ENCODE results near the gene GLS.
A peak's percentile ranks its signal among the peaks of the same experiment; 100 is the strongest.
"Not testable (repeated sequence)": the region's sequence is repeated elsewhere in the genome, so short reads cannot be mapped to it uniquely, and the experiment has no call there.

The GLS gene

DNA sequence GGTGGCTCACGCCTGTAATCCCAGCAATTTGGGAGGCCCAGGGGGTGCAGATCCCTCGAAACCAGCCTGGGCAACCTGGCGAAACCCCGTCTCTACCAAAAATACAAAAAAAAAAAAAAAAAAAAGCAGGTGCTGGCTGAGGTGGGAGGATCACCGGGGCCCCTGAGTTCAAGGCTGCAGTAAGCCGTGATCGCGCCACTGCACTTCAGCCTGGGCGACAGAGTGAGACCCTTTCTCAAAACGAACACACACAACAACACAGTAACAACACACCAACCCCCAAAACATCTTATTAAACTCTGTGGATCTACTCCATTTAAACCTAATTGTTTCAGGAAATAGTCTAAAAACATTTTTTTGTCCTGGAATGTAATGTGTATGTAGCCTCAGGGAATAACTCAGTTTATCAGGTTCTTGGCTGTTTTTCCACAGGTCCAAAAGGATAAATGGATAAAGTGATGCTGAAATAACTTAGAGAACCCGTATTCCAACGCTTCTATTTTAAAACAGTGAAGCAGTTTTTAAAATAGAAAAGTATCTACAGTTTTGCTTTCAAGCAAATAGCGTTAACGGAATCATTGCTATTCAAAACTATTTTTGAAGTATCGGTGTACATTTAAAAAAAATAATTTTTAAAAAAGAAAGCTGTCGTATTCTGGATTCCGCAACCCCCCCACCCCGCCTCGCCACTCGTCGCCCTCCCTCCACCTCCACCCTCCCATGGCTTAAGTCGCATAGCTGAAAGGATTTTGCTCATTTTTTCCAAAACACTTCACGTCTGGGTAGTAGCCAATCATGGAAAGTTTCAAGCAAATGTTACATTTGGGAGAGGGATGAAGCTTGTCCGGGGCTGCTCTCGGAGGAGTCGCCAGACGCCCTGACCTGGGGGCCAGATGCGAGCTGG is 895 bp upstream of the GLS start:
- no peak for DNase-seq
- in situ Hi-C loops (cut with HindIII; ENCODE audit: low pct_ligation_motif_present, low pct_unique_long_range_greater_than_20kb, low sequenced_read_pairs) = no loop called here

DNA sequence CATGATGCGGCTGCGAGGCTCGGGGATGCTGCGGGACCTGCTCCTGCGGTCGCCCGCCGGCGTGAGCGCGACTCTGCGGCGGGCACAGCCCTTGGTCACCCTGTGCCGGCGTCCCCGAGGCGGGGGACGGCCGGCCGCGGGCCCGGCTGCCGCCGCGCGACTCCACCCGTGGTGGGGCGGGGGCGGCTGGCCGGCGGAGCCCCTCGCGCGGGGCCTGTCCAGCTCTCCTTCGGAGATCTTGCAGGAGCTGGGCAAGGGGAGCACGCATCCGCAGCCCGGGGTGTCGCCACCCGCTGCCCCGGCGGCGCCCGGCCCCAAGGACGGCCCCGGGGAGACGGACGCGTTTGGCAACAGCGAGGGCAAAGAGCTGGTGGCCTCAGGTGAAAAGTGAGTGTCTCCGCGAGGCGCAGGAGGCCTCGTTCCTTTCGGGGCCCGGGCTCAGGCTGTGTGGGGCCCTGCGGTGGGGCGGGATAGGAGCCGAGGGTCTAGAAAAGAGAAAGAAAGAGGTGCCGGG is 520 bp downstream of the GLS start:
- no peak for DNase-seq
- in situ Hi-C loops (cut with HindIII; ENCODE audit: low pct_ligation_motif_present, low pct_unique_long_range_greater_than_20kb, low sequenced_read_pairs) = no loop called here

DNA sequence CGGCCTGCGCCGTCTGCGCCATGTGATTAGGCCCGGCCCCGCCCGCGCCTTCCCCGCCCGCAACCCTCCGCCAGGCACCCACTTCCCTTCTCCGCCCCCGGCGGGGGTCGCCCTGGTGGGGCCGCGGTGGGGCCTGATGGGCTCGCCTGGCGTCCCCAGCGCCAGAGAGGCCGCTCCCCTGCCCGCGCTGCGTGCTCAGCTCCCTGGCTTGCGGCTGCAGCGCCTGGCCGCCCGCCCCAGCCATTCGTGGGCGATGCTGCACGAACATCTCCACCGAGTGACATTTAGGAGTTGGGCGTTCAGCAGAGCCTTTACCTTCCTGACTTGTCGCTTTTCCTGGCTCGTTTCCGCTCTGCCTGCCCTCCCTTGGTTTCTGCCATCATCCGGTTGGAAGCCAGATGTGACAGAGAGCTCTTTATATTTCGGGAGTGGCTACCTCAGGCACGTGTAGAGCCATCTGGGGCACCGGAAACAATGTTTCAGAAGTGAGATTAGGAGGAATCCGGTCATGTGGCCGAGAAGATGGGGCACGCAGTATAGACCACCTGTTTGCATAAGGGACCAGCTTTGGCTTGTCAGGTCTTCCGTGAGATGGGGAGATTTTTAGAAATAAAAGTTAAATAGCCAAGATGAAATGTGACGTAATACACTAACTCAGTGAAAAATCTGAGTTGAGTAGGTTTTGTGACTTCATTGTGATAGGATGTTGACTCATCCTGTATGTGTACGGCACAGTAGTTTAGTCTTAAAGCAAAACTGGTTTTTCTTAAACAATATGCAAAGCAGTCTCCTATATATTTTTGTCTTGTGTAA is 1.2 kb downstream of the GLS start:
- in situ Hi-C loops (cut with HindIII; ENCODE audit: low pct_ligation_motif_present, low pct_unique_long_range_greater_than_20kb, low sequenced_read_pairs) = no loop called here
- DNase-seq = peak; percentile 75

GRCh38 chr2:190882411-190882766 is 1.8 kb downstream of the GLS start:
- no peak for DNase-seq
- in situ Hi-C loops (cut with HindIII; ENCODE audit: low pct_ligation_motif_present, low pct_unique_long_range_greater_than_20kb, low sequenced_read_pairs) = no loop called here

GRCh38 chr2:190882856-190883582 is 2.4 kb downstream of the GLS start:
- peak; percentile 45 for DNase-seq
- in situ Hi-C loops (cut with HindIII; ENCODE audit: low pct_ligation_motif_present, low pct_unique_long_range_greater_than_20kb, low sequenced_read_pairs) = no loop called here

- DNase-seq; in situ Hi-C loops (cut with HindIII; ENCODE audit: low pct_ligation_motif_present, low pct_unique_long_range_greater_than_20kb, low sequenced_read_pairs): not testable (repeated sequence)
Observed at GRCh38 chr2:190885844-190886243, 5.2 kb downstream of the GLS start.

GRCh38 chr2:190887089-190887488 is 6.5 kb downstream of the GLS start:
- DNase-seq = peak; percentile 84
- in situ Hi-C loops (cut with HindIII; ENCODE audit: low pct_ligation_motif_present, low pct_unique_long_range_greater_than_20kb, low sequenced_read_pairs) = no loop called here

GRCh38 chr2:190888449-190888848 is 7.8 kb downstream of the GLS start:
- peak; percentile 20 for DNase-seq
- in situ Hi-C loops (cut with HindIII; ENCODE audit: low pct_ligation_motif_present, low pct_unique_long_range_greater_than_20kb, low sequenced_read_pairs) = no loop called here

DNA sequence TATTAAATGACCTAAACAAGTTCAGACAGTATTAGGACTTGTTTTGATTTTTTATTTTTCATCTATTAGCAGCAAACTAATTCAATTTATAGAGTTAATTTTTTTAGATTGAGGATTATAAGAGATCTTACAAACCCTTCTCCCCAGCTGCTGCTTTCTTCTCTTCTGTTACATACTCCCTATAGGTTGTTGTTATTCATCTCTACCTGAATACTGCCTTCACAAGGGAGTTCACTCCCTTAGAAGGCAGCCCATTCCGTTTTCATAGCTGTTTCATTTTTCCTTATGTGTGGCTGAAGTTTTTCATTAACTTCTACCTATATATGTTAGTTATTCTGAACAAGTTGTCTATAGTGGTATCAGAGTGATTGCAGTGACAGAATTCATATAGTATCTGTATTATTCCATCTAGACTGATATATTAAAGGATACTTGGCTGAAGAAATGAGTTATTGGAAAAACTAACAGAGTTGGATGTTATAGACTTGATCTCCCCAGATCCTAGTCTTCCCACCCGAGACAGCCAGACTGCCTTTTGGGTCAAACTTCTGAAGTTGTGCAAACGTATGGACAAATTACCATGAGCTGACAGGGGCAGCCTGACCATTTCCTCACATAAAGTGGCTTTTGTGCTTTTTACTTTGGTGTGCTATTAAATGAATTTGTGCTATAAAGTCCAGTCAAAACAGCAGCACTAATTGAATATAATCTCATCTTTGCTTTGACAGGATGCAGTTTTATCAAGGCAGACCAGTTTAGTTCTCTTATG is 8.7 kb downstream of the GLS start:
- DNase-seq = peak; percentile 24
- in situ Hi-C loops (cut with HindIII; ENCODE audit: low pct_ligation_motif_present, low pct_unique_long_range_greater_than_20kb, low sequenced_read_pairs) = no loop called here

- no peak for DNase-seq
- in situ Hi-C loops (cut with HindIII; ENCODE audit: low pct_ligation_motif_present, low pct_unique_long_range_greater_than_20kb, low sequenced_read_pairs) = no loop called here
Observed at GRCh38 chr2:190891372-190891771, 10.8 kb downstream of the GLS start.

- in situ Hi-C loops (cut with HindIII; ENCODE audit: low pct_ligation_motif_present, low pct_unique_long_range_greater_than_20kb, low sequenced_read_pairs) = no loop called here
Observed at GRCh38 chr2:190891889-190892288, 11.3 kb downstream of the GLS start.

DNA sequence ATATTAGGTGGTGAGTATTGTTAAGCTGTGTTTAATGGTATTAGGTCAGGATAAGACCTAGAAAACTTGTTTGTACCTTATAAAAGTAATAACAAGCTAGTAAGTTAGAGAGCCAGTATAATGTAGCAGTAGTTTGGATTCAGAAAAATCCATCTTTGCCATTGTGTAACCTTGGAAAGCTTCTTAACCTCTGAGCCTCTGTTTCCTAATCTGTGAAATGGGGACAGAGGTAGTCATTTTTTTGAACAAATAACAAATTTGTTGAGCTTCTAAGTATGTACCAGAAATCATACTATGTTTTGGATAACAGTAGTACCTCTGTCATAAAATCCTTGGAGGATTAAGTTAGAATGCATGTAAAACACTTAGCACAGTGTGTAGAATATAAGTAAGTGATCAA is 12.5 kb downstream of the GLS start:
- no peak for DNase-seq
- in situ Hi-C loops (cut with HindIII; ENCODE audit: low pct_ligation_motif_present, low pct_unique_long_range_greater_than_20kb, low sequenced_read_pairs) = no loop called here

More at GRCh38 chr2:190891889-190892288, 11.3 kb downstream of the GLS start:
- DNase-seq = no peak

DNA sequence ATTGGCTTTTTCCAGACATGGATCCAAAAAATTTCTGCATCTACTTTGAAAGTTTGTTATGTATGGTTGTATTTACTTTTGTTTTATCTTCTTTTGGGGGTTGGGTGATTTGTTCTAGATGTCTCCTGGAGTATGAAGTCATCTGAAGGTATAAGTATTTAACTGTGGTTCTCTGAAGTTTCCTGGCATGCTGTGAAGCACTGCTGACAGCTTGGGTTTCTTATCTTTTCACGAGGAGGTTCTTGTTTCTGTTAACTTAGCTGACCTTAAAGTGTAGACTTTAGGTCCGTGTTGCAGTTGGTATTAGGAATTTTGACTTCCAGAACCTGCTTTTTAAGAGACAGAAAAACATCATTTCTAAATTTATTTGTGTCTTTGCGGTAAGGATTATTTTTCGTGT is 15.9 kb downstream of the GLS start:
- DNase-seq = no peak
- in situ Hi-C loops (cut with HindIII; ENCODE audit: low pct_ligation_motif_present, low pct_unique_long_range_greater_than_20kb, low sequenced_read_pairs) = no loop called here

- no peak for DNase-seq
- in situ Hi-C loops (cut with HindIII; ENCODE audit: low pct_ligation_motif_present, low pct_unique_long_range_greater_than_20kb, low sequenced_read_pairs) = no loop called here
Observed at GRCh38 chr2:190903693-190904450, 23.3 kb downstream of the GLS start.

- in situ Hi-C loops (cut with HindIII; ENCODE audit: low pct_ligation_motif_present, low pct_unique_long_range_greater_than_20kb, low sequenced_read_pairs) = no loop called here
- DNase-seq = no peak
Observed at GRCh38 chr2:190904640-190905261, 24.1 kb downstream of the GLS start.

GRCh38 chr2:190908532-190908931 is 27.9 kb downstream of the GLS start:
- DNase-seq = peak; percentile 49
- in situ Hi-C loops (cut with HindIII; ENCODE audit: low pct_ligation_motif_present, low pct_unique_long_range_greater_than_20kb, low sequenced_read_pairs) = no loop called here

DNA sequence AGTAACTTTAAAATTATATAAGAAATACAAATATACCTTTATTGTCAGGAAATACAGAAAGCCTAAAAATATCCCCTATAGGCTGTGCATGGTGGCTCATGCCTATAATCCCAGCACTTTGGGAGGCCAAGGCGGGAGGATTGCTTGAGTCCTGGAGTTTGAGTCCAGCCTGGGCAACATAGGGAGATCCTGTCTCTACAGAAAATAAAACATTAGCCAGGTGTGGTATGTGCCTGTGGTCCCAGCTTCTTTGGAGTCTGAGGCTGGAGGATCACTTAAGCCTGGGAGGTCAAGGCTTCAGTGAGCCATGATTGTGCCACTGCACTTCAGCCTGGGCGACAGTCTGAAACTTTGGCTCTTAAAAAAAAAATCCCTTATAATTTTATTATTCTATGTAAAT is 29.1 kb downstream of the GLS start:
- DNase-seq = peak; percentile 75
- in situ Hi-C loops (cut with HindIII; ENCODE audit: low pct_ligation_motif_present, low pct_unique_long_range_greater_than_20kb, low sequenced_read_pairs) = no loop called here

Measured in ACHN (cell line).